M059J (cell line): ENCODE measurements around the gene MAPK6. TPM values are rescaled to one million over a fixed set of nuclear protein-coding genes. Genes with fewer than 3 reads are reported as not detected.
A peak's percentile ranks its signal among the peaks of the same experiment; 100 is the strongest.

Experiments
- DNase-seq: peaks from one replicate; pipeline ENCODE4 v3.0.0-alpha.2; 2012; ENCODE audit warnings: low read depth
- total RNA-seq: library from RNA; depleted of rRNA; stranded (reverse); fragments of >200 nt; shearing (Covaris generic); gene quantifications from 2 replicates; pipeline ENCODE4 v1.2.3, GENCODE V29; 2014

Gene MAPK6
- total RNA-seq, 1 experiment from 2014 or later: 71.6 TPM

DNA sequence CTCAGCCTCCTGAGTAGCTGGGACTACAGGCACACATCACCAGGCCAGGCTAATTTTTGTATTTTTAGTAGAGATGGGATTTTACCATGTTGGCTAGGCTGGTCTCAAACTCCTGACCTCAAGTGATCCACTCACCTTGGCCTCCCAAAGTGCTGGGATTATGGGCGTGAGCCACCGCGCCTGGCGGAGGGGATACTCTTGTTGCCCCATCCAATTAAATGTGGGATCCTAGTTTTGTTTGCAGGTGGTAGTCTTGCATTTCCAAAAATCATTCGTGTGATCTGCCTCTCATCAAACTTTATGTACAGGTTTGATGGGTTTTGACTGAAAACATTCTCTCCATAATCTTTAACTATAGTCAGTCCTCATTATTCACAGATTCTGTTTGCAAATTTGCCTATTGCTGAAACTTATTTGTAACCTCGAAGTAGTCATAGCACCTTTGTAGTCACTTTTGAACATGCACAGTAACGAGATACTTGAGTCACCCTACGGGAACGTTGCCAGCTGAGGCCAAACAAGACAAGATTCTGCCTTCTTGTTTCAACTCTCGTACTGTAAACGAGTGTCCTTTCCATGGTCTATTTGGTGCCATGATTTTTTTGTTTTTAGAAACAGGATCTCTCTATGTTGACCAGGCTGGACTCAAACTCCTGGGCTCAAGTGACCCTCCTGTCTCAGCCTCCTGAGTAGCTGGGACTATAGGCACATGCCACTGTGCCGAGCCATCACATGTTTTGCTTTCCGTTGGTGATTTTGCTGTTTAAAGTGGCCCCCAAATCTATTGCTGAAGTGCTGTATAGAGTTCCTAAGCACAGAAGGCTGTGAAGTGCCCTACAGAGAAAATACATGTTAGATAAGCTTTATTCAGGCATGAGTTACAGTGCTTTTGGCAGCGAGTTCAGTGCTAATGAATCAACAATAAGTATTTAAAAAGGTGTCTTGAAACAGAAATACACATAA, 8.1 kb upstream of the MAPK6 start:
- DNase-seq: peak; percentile 94

DNA sequence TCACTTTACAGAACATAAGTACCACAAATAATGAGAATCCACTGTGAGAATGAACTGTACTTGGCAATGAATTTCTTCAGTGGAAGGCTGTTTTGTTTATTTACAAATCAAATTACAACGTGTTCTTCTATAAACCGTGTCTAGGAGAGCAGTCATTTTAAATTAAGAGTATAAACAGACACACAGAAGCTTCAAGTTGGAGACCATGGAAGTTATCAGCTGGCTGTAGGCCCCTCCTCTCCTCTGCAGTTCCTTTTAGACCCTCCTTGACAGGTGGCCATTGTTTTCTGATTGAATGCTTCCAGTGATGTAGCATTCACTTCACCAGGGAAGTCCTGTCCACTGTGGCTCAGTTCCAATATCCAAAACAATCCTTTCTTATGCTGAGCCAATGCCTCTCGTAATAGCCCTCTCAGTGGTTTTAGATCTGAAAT, 7.3 kb upstream of the MAPK6 start:
- peak; percentile 46 for DNase-seq

DNA sequence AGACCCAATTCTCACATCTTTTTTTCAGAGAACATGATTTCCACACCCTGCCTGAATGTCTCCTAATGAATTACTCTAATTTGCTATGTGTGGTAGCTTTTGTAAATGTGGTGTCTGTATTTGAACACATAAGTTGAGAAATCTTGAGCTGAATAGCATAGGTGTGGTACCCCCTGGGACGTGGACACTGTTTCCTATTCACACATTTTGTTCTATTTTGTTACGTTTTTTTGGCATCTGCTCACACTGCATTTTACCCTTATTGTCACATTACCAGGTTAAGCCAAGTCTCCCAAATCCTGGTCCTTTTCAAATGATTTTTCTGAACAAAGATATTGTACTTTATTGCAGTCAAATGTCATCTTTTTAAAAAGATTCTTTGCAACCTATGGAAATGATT, 6.8 kb upstream of the MAPK6 start:
- no peak for DNase-seq

DNA sequence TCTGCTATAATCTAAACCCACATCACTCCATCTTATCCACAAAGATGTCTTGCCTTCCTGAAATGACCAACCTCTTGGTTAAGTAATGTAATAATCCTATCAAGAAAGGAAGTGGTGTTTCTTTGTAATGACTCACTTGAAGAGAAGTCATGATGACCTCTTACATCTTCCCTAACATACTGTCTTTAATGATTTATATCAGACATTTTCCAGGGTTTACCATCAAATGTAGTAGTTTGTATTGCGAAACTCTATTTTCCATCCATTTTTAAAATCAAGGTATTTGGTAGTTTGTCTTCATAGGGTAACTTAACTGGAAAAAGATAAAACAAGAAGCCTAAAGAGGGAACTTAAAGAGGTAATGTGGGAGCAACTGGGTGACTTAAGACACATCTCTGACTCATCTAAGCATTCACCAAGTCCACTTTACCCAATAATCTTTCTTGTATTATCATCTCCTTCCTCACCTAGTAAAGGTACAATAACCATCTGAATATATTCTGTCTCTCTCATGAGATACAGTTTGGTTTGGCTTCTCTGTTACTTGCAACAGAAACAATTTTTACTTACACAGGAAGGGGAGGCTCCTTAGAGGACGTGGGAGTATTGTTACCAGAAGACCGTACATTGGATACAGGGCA, 5.7 kb upstream of the MAPK6 start:
- peak; percentile 80 for DNase-seq

DNA sequence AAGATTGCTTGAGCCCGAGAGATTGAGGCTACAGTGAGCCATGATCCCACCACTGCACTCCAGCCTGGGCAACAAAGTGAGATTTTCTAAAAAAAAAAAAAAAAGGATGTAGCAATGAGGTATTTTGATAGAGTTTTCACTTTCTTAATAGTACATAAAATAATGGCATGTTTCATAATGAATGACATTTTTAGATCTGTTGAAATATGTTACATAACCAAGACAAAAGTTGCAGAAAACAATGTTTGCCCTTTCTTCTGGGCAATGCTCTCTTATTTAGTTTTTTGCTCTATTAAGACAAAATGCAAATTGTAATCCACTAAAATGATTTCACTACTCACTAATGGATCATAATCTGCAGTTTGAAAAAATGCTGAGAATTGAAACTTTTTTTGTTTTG, 4.4 kb upstream of the MAPK6 start:
- DNase-seq: no peak

DNA sequence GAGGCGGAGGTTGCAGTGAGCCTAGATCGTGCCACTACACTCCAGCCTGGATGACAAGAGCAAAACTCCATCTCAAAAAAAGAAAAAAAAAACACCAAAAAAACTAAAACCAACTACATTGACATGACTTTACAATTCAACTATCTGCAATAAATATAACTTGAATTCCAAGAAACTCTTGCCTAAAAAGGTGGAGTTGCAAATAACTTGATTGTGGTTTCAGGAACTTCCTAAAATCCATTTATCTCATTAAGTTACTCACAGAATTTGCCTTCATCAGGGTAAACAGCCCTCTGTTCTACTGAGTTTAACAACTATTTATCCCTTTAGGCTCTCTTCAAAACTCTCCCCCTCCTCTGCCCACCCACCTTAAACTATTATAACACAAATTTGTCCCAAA, 2.7 kb upstream of the MAPK6 start:
- no peak for DNase-seq

DNA sequence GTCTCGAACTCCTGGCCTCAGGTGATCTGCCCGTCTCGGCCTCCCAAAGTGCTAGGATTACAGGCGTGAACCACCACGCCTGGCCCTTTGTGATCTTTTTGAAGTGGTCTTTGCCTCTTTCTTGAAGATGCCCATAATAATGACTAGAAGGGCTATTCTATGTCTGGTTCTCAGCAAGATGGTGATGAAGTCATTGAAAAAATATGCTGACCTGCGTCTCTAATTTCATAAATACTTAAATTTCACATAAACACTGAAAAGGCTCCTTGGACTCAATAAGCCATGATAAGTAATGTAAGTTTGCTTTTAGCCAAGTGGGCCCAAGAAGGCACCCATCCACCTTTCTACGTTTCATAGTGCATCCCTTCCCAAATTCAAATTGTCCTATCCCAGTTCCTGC, 775 bp upstream of the MAPK6 start:
- DNase-seq: peak; percentile 49

DNA sequence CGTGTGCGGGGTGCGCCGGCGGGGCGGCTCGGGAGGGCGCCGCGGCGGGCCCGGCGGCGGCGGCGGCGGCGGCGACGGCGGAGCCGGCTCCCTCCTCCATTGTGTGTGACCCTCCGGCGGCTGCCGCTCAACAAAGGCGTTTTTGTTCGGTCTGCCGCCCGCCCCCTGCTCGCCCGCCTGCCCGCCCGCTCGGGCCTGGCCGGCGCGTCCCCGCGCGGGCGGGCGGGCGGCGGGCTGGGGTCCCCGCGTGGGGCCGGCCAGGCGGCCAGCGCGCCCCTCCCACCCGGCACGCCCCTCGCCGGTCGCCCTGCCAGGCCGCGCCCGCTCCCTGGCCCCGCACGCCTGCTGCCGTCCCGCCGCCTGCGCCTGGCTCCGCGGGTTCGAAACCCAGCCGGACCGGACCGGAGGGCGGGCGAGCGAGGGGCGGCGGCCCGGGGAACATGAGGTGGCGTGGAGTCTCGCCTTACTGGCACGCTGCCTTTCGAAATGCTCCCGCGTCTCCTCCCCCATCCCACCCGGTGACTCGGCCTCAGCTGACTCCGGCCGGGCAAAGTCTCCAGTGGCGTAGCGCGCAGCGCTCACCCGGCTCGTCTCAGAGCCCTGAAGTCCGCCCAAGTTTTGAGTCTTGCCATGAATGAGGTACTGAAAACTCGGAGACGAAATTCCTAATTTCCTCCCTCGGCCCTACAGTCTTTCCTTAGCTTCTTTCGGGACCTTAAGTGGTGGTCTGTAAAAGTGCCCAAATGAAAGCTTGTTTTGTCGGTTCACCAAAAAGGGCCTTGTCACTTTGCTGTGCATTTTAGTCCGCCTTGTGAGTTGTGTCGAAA, 588 bp downstream of the MAPK6 start:
- DNase-seq: peak; percentile 87

DNA sequence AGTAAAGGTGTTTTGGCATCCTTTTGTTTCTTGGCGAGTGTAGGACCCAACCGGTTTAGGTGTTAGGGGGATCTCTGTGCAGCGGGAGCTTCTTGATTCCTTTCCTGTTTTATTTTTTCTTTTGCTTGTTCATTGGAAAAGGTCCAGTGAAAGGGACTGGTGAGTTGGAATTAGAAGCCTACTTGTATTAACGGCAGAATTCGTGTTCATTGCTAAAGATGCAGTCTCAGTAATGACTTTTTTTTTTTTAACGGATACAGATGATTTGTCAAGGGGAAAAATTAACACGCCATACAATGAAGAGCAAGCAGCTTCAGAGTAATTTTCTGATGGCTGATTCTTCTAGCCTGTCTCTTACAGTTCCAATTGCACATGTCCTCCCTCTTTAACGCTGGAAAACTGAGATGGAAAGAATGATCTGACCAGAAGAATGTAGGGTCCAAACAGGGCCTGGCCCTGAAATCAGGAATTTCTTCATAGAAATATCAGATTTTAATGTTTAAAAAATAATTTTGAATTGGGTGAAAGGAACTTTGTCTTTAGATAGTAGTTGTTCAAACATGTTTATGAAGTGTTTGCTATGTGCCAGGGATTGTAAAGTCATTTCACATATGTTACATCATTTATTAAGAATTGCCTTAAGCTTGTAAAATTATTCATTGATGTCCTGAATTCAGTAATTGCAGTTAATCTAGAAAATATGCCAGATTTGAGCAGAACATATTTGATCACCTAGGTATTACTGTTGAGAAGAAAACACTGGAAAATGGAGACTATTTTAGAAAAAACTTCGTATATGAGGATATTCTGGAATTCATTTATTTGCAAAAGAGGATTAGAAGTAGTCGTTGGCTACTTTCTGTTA, 1.4 kb downstream of the MAPK6 start:
- DNase-seq: peak; percentile 47

DNA sequence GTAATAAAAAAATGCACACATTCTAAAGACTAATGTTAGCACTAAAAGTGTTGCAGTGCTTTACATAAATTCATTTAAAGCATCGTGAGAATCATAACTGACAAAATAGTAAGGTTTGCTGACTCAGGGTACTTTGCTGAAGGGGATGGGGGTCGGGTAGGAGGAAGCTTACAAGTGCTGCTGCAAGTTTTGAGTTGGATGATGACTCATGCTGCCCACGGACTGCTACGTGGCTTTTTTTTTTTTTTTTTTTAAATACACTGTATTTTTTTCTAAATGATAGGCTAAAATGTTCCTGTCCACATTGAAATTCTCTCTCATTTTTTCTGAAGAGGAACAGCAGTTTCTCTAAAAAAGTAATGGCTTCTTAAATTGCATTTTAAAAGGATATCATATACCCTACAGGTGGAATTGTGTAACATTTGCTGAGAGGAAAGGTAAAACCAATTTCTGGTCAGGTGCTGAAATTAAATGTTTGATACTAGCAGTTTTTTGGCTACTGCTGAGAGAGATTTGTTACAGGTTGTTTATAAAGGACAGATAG, 2.2 kb downstream of the MAPK6 start:
- DNase-seq: peak; percentile 91

DNA sequence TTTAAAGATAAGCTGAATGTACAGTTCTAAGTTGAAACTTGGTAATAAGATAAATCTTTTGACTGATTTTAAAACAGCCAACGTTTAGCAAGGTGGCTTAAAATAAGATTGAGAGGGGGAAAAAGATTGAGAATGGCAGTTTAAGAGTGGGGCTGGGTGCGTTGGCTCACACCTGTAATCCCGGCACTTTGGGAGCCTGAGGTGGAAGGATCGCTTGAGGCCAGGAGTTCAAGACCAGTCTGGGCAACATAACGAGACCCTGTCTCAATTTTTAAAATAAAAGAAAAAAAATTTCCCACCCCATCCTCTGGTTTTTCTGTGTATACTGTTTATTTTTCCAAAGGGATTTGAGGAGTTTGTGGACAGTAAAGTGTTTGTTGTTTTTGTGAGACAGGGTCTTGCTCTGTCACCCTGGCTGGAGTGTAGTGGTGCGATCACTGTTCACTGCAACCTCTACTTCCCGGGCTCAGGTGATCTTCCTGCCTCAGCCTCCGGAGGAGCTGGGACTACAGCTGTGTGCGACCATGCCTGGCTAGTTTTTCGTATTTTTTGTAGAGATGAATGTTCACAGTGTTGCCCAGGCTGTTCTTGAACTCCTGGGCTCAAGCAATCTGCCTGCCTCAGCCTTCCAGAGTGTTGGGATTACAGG, 3.0 kb downstream of the MAPK6 start:
- DNase-seq: no peak

DNA sequence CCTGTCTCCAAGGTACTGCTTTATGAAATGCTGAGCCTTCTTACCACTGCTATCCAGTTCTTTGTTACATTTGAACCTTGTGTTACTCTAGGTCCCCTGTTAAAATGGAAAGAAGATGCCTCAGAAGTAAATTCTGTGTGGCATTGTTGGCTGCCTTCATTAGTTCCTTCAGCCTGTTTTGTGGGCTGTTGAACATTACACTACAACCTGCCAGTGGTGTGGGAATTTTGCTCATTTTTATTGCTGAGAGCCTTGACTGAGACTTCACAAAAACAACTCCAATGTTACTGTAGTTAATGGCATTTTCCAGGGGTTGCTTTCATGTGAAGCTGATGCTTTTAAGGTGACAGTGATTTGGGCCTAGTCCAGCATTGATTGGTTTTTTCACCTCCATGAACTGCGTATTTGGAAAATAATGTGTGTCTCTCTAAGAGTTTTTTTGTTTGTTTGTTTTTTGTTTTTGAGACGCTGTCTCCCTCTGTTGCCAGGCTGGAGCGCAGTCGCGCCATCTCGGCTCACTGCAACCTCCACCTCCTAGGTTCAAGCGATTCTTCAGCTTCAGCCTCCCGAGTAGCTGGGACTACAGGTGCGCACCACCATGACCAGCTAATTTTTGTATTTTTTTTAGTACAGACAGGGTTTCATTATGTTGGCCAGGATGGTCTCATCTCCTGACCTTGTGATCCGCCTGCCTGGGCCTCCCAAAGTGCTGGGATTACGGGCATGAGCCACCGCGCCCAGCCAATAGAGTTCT, 4.3 kb downstream of the MAPK6 start:
- no peak for DNase-seq

DNA sequence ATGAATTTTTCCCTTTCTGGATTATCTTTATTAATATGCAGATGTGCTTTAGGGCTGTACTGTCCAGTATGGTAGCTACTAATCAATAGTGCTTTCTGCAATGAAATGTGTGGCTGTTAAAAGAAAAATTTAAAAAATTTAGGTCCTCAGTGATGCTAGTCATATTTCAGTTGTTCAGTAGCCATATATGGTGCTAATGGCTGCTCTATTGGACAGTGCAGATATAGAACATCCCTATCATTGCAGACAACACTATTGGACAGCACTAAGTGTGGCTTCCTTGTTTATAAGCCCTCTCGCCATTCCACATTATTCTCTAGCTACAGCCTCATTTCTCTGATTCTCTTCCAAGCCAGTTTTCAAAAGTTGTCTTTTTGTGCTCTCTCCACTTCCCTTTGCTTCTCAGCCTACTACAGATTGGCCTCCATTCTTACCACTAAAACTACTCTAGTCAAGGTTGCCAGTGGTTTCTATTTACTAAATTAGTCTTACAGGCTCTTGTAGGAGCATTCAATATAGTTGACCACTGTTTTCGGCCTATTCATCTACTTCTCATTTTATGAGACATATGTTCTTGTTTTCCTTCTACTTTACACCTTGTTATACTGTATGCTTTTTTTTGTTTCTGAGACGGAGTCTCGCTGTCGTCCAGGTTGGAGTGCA, 9.5 kb downstream of the MAPK6 start:
- no peak for DNase-seq

DNA sequence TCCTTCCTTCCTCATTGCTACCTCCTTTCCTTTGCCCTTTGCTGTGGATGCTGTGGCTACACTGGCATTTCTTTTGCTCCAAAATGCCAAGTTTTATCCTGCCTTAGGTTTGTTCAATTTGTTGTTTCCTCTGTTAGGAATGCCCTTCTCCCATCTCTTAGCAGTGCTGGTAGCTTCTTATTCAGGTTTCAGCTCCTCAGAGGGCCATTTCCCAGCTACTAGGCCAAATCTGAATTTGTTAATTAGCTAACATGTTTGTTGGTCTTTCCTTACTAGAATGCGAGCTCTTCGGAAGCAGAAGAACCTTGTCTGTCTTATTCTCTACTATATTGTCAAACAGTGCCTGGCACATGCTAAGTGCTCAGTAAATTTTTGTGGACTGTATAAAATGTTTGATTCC, 11.0 kb downstream of the MAPK6 start:
- DNase-seq: no peak

DNA sequence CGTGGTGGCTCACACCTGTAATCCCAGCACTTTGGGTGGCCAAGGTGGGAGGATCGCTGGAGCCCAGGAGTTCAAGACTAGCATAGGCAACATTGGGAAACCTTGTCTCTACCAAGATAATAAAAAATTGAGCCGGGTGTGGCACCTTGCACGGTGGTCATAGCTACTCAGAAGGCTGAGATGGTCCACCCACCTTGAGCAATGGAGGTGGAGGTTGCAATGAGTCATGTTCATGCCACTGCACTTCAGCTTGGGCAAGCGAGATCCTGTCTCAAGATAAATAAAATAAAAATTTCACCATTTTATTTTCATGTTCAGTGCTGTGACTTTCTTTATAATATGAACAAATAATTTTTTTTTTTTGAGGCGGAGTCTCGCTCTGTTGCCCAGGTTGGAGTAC, 12.5 kb downstream of the MAPK6 start:
- DNase-seq: peak; percentile 54

DNA sequence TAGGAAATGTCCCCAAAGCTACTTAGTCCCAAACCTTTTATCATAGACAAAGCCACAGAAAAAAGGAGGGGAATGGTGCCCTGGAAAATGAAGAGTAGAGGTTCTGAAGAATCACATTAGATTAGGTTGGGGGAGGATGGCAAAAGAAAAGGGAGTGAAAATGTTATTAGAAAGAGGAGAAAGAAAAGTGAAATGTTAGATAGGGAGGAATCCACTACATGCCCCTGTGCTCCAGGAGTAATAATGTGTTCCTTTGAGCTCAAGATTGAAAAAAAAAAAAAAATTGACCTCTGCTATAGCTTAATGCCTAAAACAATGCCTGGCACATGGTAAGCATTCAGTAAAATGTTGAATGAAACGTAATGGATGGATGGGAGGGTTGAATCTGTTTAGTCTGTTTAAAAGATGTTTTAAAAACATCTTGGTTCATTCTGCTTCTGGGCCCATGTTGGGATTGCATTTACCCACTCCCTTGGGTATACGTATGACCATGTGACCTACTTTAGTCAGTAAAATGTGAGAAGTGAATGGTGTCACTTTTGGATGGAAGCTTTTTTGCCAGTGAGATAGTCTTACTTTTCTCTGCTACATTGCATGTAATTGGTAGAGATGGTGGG, 19.0 kb downstream of the MAPK6 start:
- DNase-seq: no peak

DNA sequence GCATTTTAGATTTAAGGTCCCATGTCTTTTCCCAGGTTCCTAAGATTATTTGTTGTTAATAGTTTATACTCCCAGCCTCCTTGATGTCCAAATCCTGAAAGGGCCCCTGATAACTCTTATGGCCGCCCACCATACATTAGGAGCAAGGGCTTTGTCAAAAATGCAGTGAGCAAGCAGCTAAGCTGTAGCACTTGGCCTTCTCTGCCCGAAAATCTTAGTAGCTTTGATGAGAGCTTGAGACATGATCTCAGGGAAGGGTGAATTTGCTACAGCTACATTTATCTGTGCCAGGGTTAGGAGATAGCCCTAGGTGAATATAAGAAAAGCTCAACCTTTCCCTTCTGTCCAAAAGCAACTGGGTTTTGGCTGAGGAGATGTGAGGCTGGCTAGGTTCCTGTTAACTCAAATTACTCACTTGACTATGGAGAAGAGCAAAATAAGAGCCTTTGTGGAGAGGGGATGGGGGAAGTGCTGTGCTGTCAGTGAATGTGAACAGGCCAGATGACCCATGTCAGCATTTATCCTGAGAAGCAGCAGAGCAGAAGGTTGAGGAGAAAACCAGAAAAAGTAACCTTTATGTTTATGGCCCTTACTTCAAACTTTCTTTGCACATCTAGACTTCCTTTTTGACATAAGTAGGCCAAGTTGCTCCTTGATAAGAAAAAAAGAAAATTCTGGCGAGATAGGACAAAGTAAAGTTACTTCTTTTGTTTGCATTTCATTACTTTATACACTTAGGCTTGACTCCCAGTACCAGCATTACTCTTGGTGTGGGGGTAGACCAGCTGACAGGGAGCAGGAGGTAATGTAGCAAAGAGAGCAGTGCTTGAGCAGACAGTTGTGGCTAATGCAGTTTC, 21.1 kb downstream of the MAPK6 start:
- no peak for DNase-seq
